SHP77 treated with DMSO at 0.1 percent for 48 hours (cell line): ENCODE measurements around the gene VAT1L.
"Not testable (repeated sequence)": the region's sequence is repeated elsewhere in the genome, so short reads cannot be mapped to it uniquely, and the experiment has no call there.

Experiments
- DNase-seq: peaks from one replicate; lab custom pipeline; 2025; lab: John Stamatoyannopoulos, UW

VAT1L gene

GRCh38 chr16:77955127-77955526, 166.8 kb downstream of the VAT1L start:
- DNase-seq: no peak

- no peak for DNase-seq
Measured at GRCh38 chr16:77956231-77956630, 167.9 kb downstream of the VAT1L start.

- no peak for DNase-seq
Measured at GRCh38 chr16:77960766-77961165, 172.4 kb downstream of the VAT1L start.

- DNase-seq: no peak
Measured at GRCh38 chr16:77961814-77962213, 173.4 kb downstream of the VAT1L start.

- DNase-seq: no peak
Measured at GRCh38 chr16:77962689-77963088, 174.3 kb downstream of the VAT1L start.

- DNase-seq: no peak
Measured at GRCh38 chr16:77963185-77964044, 175.1 kb downstream of the VAT1L start.

- DNase-seq: no peak
Measured at GRCh38 chr16:77965346-77965745, 177.0 kb downstream of the VAT1L start.

GRCh38 chr16:77967054-77967904, 178.9 kb downstream of the VAT1L start:
- DNase-seq: no peak

GRCh38 chr16:77969861-77970260, 181.5 kb downstream of the VAT1L start:
- no peak for DNase-seq

- DNase-seq: no peak
Measured at GRCh38 chr16:77970371-77970770, 182.0 kb downstream of the VAT1L start.

- DNase-seq: peak; percentile 12
Measured at GRCh38 chr16:77971306-77972061, 183.1 kb downstream of the VAT1L start.

GRCh38 chr16:77972062-77972392, 183.7 kb downstream of the VAT1L start:
- no peak for DNase-seq

GRCh38 chr16:77974883-77975282, 186.5 kb downstream of the VAT1L start:
- no peak for DNase-seq

- DNase-seq: no peak
Measured at GRCh38 chr16:77975942-77976341, 187.6 kb downstream of the VAT1L start.

- no peak for DNase-seq
Measured at GRCh38 chr16:77977339-77977738, 189.0 kb downstream of the VAT1L start.

- DNase-seq: no peak
Measured at GRCh38 chr16:77985111-77985510, 196.7 kb downstream of the VAT1L start.

- DNase-seq: no peak
Measured at GRCh38 chr16:77986011-77986740, 197.8 kb downstream of the VAT1L start.

GRCh38 chr16:77987810-77988209, 199.4 kb downstream of the VAT1L start:
- no peak for DNase-seq

GRCh38 chr16:77989846-77990245, 201.5 kb downstream of the VAT1L start:
- no peak for DNase-seq

- DNase-seq: no peak
Measured at GRCh38 chr16:77991701-77992100, 203.3 kb downstream of the VAT1L start.

- DNase-seq: not testable (repeated sequence)
Measured at GRCh38 chr16:77992381-77992780, 204.0 kb downstream of the VAT1L start.
